Retina (tissue), 1 donor: ENCODE data around the gene MRPL51.

Experiments
- DNase-seq: peaks from one replicate; pipeline ENCODE4 v3.0.0-alpha.2; 2016

MRPL51 gene

DNA sequence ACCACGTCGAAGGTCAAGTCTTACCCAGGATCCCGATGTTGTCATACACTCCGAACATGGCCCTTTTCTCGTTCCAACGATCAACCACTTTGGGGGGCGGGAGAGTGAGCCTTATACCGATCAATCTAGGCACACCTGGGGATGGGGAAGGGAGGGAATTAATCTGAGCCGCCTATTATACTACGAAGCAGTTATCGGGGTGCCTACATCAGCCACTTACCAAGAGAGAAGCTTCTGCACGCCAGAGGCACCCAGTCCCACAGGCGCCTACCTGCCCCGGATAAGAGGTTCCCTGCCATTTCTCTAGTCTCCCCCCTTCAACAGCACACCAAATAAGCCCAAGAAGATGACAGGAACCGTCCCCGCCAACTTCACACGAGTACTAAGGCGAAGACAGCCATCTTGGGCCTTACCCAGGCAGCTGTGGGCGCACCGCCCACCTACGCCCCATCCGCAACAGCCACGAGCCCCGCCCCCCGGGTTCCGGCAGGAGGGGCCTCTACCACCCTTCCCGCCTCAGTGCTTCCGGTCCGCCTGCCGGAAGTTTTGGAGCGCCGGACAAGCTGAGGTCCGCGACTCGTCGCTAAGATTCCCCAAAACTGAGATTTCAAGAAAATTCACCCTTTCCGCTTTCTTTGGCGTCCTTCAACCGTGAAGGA is at the start of gene MRPL51:
Gene MRPL51 (minus strand): TSS at position 425 of the 659 bp plus-strand sequence. CDS start 126 bp downstream, at position 299.
- DNase-seq: peak; percentile 97

DNA sequence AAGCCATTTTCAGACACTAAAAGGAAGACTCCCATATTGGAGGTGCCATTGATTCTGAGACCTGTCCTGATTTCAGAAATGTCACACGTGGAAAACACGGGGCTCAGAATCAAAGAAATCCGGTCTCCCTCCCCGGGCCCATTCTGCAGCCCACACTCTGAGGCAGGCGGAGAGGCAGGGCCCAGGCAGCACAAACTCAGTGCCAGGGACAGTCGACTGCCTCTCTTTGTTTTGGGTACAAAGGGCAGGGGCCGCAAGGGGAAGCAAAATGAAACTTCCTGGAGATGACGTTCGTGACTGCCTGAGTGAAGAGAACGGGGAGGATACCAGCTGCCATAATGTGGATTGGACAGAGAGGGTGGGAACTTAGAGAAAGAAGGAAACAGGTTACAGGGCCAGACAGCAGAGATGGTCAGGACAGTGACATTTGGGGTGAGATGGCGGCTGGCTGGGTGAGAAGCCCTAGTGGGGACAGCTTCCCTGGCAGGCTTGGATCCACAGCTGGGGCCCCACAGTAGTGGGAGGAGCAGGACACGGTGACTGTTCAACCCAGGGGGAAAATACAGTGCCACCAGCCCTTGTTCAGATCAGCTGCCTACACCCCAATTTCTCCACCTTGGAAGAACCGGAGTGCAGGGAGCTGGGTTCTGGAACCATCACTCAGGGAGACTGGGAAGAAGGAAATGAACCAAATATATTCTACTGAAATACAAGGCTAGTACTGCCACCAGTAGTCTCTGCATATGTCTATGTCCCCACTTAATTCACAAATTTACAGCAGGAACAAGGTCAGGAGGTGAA is 49.3 kb upstream of the MRPL51 start:
- DNase-seq: peak; percentile 19

DNA sequence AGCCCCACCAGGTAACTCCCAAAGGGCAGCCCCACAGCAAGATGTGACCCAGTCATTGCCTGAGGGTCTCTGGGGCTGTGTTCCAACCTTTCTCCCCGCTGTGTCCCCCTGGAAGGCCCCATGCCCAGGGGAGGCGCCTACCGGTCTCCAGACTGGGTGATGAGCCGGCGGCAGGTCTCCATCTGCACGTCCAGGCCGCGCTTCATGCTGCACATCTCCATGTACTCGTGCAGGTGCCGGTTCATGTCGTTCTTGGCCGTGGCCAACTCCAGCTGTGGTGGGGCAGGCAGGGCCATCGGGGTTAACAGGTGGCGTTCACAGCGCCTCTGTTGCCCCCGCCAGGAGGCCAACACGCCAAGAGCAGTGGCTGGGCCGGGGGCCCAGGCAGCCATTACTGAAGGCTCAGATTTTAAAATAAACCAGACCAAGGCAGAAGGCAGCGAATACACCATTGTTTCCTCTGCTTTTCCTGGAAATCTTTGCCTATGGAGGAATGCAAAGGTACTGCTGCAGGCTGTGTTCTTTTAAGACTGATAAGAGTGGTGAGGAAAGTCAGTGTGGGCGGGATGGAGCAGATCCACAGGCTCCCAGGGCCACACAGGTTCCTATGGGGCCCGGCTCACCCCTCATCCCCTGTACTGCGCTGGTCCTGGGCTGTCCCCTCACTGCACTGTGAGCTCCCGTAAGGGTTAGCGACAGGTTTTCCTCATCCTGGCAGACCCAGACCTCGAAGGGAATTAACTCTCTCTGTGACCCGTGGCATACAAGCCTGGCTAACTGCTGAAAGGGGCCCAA is 48.5 kb upstream of the MRPL51 start:
- DNase-seq: no peak

DNA sequence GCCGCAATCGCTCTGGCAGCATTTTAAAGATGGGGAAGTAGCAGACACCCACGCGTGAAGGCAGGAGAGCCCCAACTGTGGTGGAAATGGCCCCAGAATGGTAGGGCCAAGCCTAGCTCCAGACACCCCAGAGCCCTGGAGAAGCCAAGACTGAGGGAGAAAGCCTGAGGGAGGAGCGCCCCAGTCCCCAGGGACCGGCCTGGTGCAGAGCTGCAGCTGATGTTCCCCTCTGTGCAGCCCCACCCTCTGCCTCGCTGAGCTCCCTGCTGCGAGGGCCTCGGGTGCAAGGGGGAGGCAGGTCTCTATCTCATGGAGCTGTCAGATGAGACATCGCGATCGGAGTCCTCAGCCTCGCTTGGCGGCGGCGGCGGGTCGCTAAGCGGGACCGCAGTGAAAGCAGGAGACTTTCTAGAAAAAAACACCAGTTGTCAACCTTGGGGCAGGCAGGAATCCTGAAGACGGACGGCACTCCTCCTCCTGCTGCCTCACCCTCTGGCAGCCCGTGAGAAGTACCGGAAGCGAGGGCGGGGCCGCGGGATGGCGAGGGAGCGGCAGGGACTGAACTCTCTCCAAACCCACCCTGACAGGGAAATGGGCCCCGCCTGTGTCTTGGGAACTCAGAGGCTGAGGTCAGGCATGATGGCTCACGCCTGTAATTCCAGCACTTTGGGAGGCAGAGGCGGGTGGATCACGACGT is 47.3 kb upstream of the MRPL51 start:
- DNase-seq: no peak

DNA sequence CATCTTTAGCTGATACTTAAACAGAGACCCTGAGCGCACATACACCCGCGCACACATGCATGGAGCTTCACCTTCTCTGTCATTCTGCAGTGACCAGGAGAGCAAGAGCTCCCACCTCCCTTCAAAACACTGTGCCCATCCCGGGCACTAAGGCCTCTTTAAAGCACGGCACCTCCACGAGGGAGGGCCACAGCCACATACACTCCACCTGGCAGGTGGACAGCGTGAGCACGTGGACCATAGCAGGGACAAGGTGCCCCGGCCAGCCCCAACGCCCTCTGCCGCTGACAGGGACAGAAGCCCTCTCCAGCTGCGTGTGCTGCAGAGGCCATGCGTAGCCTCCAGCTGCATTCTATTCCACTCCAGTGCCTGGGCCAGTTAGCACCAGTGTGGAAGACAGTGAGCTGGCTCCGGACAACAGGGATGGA is 46.7 kb upstream of the MRPL51 start:
- no peak for DNase-seq

DNA sequence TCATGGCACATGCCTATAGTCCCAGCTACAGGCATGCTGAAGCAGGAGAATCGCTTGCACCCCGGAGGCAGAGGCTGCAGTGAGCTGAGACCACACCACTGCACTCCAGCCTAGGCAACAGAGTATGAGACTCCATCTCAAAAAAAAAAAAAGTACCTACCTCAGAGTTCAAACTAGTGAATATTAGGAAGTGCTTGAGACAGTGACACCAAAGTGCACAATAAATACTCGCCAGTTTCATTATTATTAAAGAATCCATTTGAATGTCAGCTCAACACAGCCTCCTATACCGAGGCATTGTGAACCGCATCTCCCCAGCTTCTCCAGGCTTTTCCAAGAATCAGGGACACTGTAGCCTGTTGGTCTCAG is 46.2 kb upstream of the MRPL51 start:
- DNase-seq: no peak

DNA sequence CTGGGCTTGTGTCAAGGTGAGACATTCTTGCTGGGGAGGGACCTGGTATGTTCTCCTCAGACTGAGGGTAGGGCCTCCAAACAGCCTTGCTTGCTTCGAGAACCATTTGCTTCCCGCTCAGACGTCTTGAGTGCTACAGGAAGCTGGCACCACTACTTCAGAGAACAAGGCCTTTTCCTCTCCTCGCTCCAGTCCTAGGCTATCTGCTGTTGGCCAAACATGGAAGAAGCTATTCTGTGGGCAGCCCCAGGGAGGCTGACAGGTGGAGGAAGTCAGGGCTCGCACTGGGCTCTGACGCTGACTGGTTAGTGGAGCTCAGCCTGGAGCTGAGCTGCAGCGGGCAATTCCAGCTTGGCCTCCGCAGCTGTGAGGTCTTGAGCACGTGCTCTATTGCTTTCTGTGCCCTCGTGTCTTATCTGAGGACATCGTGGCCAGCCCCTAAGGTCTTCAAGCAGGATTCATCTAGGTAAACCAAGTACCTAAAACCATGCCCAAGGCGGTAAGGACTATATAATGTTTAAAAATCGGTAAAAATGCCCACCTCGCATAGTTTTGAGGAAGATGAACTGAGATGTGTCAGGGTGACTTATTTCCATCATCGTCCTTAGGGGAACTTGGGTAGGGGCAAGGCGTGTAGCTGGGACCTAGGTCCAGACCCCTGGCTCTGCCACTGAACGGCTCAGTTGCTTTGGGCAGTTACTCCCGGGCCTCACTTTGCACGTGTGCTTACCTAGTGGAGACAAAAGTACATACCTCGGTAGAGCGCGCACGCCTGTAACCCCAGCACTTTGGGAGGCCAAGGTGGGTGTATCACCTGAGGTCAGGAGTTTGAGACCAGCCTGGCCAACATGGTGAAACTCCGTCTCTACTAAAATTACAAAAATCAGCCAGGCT is 45.6 kb upstream of the MRPL51 start:
- DNase-seq: no peak

DNA sequence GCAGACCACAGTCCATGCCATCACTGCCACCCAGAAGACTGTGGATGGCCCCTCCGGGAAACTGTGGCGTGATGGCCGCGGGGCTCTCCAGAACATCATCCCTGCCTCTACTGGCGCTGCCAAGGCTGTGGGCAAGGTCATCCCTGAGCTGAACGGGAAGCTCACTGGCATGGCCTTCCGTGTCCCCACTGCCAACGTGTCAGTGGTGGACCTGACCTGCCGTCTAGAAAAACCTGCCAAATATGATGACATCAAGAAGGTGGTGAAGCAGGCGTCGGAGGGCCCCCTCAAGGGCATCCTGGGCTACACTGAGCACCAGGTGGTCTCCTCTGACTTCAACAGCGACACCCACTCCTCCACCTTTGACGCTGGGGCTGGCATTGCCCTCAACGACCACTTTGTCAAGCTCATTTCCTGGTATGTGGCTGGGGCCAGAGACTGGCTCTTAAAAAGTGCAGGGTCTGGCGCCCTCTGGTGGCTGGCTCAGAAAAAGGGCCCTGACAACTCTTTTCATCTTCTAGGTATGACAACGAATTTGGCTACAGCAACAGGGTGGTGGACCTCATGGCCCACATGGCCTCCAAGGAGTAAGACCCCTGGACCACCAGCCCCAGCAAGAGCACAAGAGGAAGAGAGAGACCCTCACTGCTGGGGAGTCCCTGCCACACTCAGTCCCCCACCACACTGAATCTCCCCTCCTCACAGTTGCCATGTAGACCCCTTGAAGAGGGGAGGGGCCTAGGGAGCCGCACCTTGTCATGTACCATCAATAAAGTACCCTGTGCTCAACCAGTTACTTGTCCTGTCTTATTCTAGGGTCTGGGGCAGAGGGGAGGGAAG is 44.7 kb upstream of the MRPL51 start:
- DNase-seq: peak; percentile 81

DNA sequence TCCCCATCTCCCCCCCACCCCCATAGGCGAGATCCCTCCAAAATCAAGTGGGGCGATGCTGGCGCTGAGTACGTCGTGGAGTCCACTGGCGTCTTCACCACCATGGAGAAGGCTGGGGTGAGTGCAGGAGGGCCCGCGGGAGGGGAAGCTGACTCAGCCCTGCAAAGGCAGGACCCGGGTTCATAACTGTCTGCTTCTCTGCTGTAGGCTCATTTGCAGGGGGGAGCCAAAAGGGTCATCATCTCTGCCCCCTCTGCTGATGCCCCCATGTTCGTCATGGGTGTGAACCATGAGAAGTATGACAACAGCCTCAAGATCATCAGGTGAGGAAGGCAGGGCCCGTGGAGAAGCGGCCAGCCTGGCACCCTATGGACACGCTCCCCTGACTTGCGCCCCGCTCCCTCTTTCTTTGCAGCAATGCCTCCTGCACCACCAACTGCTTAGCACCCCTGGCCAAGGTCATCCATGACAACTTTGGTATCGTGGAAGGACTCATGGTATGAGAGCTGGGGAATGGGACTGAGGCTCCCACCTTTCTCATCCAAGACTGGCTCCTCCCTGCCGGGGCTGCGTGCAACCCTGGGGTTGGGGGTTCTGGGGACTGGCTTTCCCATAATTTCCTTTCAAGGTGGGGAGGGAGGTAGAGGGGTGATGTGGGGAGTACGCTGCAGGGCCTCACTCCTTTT is 44.0 kb upstream of the MRPL51 start:
- DNase-seq: no peak

DNA sequence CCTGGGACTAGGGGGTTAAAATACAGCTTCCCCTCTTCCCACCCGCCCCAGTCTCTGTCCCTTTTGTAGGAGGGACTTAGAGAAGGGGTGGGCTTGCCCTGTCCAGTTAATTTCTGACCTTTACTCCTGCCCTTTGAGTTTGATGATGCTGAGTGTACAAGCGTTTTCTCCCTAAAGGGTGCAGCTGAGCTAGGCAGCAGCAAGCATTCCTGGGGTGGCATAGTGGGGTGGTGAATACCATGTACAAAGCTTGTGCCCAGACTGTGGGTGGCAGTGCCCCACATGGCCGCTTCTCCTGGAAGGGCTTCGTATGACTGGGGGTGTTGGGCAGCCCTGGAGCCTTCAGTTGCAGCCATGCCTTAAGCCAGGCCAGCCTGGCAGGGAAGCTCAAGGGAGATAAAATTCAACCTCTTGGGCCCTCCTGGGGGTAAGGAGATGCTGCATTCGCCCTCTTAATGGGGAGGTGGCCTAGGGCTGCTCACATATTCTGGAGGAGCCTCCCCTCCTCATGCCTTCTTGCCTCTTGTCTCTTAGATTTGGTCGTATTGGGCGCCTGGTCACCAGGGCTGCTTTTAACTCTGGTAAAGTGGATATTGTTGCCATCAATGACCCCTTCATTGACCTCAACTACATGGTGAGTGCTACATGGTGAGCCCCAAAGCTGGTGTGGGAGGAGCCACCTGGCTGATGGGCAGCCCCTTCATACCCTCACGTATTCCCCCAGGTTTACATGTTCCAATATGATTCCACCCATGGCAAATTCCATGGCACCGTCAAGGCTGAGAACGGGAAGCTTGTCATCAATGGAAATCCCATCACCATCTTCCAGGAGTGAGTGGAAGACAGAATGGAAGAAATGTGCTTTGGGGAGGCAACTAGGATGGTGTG is 43.1 kb upstream of the MRPL51 start:
- DNase-seq: no peak

DNA sequence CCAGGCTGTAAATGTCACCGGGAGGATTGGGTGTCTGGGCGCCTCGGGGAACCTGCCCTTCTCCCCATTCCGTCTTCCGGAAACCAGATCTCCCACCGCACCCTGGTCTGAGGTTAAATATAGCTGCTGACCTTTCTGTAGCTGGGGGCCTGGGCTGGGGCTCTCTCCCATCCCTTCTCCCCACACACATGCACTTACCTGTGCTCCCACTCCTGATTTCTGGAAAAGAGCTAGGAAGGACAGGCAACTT is 42.6 kb upstream of the MRPL51 start:
- no peak for DNase-seq

DNA sequence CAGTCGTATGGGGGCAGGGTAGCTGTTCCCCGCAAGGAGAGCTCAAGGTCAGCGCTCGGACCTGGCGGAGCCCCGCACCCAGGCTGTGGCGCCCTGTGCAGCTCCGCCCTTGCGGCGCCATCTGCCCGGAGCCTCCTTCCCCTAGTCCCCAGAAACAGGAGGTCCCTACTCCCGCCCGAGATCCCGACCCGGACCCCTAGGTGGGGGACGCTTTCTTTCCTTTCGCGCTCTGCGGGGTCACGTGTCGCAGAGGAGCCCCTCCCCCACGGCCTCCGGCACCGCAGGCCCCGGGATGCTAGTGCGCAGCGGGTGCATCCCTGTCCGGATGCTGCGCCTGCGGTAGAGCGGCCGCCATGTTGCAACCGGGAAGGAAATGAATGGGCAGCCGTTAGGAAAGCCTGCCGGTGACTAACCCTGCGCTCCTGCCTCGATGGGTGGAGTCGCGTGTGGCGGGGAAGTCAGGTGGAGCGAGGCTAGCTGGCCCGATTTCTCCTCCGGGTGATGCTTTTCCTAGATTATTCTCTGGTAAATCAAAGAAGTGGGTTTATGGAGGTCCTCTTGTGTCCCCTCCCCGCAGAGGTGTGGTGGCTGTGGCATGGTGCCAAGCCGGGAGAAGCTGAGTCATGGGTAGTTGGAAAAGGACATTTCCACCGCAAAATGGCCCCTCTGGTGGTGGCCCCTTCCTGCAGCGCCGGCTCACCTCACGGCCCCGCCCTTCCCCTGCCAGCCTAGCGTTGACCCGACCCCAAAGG is 42.1 kb upstream of the MRPL51 start:
- peak; percentile 87 for DNase-seq

DNA sequence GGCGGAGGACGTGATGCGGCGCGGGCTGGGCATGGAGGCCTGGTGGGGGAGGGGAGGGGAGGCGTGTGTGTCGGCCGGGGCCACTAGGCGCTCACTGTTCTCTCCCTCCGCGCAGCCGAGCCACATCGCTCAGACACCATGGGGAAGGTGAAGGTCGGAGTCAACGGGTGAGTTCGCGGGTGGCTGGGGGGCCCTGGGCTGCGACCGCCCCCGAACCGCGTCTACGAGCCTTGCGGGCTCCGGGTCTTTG is 41.6 kb upstream of the MRPL51 start:
- no peak for DNase-seq

DNA sequence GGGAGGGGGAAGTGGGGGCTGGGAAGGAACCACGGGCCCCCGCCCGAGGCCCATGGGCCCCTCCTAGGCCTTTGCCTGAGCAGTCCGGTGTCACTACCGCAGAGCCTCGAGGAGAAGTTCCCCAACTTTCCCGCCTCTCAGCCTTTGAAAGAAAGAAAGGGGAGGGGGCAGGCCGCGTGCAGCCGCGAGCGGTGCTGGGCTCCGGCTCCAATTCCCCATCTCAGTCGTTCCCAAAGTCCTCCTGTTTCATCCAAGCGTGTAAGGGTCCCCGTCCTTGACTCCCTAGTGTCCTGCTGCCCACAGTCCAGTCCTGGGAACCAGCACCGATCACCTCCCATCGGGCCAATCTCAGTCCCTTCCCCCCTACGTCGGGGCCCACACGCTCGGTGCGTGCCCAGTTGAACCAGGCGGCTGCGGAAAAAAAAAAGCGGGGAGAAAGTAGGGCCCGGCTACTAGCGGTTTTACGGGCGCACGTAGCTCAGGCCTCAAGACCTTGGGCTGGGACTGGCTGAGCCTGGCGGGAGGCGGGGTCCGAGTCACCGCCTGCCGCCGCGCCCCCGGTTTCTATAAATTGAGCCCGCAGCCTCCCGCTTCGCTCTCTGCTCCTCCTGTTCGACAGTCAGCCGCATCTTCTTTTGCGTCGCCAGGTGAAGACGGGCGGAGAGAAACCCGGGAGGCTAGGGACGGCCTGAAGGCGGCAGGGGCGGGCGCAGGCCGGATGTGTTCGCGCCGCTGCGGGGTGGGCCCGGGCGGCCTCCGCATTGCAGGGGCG is 41.0 kb upstream of the MRPL51 start, which contains the start of gene GAPDH:
Gene GAPDH (plus strand): TSS at position 595 of the 772 bp plus-strand sequence. CDS start 316 bp downstream, outside the sequence.
- DNase-seq: peak; percentile 99

DNA sequence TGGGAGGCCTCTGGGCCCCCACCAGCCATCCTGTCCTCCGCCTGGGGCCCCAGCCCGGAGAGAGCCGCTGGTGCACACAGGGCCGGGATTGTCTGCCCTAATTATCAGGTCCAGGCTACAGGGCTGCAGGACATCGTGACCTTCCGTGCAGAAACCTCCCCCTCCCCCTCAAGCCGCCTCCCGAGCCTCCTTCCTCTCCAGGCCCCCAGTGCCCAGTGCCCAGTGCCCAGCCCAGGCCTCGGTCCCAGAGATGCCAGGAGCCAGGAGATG is 40.5 kb upstream of the MRPL51 start:
- peak; percentile 94 for DNase-seq

DNA sequence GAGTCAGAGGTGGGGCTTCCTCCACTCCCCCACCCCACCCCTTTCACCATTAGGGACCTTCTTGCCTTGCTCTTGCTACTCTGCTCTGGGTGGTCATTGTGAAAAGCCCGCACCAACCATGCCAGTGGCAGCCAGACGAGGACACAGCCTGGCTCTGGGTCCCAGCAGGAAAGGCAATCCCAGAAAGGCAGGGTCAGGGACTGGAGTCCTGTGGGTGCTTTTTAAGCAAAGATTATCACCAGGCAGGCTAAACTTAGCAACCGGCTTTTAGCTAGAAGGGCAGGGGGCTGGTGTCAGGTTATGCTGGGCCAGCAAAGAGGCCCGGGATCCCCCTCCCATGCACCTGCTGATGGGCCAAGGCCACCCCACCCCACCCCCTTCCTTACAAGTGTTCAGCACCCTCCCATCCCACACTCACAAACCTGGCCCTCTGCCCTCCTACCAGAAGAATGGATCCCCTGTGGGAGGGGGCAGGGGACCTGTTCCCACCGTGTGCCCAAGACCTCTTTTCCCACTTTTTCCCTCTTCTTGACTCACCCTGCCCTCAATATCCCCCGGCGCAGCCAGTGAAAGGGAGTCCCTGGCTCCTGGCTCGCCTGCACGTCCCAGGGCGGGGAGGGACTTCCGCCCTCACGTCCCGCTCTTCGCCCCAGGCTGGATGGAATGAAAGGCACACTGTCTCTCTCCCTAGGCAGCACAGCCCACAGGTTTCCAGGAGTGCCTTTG is 40.0 kb upstream of the MRPL51 start:
- no peak for DNase-seq

DNA sequence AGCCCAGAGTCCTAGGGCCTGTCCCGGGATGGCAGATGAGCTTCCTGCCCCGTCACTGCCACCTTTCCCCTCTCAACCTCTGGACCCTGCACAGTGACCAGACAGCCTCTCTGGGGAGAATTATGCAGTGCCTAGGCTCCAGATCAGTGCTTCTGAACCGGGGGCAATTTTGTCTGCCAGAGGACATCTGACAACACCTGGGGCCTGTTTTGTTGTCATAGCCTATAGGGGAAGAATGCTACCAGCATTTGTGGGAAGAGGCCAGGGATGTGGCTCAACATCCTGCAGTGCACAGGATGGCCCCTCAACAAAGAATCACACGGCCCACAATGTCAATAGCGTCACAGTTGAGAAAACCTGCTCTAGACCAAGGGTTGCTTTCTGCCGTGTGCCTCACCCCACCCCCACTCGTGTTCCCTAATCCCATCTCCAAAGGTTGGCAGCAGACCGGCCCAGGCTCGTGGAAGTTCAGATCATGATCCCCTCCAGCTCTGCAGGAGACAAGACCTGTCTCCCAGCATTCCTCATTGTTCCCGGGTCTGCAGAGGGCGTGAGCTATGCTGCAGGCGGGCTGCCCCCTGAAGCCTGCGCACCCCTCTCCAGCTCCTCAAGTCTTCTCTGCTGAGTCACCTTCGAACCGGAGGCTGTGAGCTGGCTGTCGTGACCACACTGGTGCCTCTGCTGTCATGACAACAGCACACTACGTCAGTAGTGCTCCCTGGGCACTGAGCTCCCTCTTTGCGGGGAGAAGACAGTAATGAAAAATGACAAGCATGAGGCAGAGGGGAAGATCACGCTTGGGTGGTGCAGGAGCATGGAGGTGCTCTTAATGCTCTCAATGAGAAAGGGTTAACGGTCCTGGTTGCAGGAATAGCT is 39.2 kb upstream of the MRPL51 start:
- DNase-seq: peak; percentile 93
